NCI-H446 (cell line): Measurements from ENCODE around the gene NUBP2.

ENCODE experiments used
- DNase-seq, 2 experiments: peaks; one replicate each; lab custom pipeline; 2025; lab: John Stamatoyannopoulos, UW

Gene NUBP2

DNA sequence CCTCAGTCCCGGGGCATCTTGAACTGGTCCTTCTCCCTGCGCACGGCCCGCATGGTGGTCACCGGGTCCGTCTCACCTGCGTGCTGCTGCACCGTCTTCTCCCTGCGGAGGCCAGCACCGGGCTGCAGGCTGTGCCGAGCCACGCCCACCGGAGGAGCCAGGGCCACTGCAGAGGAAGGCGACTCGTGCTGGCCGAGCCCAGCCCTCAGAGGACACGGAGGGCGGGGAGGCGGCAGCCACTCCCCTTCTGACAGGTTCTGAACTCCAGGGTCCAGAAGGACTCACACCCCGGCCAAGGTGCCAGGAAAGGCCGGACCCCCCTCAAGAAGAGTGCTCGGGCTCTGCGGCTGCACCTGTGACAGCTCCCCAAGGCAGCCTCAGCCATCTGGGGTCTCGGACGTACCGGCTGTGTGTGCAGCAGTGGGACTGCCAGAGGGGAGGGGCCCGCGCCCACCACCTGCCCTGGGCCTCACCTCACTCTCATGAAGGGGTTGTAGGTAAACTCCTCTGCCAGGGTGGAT is 26.6 kb downstream of the NUBP2 start:
- no peak for DNase-seq

DNA sequence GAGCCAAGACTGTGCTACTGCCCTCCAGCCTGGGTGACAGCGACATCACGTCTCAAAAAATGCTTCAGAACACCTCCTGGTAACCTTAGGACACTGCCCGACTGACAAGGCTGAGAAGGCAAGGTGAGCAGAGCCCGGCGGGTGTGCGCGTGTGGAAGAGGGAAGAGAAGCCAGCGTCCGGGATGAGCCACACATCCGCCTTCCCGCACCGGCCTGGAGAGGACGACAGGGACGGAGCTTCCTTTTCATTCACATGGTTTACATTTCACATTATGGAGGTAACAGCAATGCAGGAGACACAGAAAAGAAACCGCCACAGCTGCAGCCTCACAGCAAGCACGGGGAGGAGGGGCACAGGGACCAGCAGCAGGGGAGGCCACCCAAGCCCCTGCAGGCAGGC is 27.3 kb downstream of the NUBP2 start:
- no peak for DNase-seq

DNA sequence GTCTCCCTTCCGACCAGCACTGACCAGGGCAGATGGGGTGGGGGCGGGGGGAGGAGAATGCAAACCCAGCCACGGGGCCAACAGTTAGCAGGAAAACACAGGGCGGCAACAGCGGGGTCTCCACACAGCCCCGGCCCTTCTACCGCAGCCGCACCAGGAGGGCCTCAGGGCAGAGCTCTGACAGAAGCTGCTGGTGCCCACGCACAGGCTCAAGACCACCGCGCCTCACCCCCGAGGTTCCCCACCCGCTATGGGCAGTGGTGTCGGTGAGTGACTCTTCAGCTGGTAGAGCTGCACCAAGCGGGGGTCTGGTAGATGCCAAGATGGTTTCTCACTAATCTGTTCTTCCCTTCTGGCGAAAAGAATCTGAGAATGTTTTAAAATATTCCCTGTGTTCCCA is 27.8 kb downstream of the NUBP2 start:
- no peak for DNase-seq

DNA sequence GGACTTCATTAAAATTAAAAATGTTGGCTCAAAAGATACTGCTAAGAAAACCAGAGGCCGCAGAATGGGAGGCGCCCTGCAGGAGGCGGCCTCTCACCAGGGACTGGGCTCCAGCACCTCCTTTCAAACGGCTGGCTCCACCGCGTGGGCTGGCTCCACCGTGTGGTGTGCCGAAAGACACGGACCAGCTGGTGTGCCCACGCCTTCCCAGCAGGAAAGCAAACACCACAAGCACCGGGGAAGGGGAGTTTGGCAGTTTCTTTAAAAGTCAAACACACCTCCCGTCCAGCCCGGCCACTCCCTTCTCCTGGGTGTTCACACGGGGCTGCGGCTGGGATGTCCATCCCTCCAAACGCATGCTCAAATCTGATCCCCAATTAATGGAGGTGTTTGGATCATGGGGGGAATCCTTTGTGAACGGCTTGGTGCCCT is 30.0 kb downstream of the NUBP2 start:
- peak; percentile 2 to 65 for DNase-seq

DNA sequence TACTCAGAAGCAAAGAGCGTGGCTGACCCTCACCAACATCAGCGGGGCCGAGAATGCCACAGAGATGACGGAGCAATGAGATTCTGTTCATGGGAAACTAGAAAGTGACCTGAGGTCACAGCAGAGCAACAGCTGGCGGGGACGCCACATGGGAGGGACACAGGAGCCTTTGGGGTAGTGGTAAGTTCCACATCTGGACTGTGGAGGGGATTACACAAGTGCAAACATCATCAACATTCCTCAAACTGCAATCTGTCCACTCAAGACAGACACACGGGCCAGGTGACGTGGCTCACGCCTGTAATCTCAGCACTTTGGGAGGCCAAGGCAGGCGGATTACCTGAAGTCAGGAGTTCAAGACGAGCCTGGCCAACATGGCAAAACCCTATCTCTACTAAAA is 32.7 kb downstream of the NUBP2 start:
- DNase-seq, result no peak

DNA sequence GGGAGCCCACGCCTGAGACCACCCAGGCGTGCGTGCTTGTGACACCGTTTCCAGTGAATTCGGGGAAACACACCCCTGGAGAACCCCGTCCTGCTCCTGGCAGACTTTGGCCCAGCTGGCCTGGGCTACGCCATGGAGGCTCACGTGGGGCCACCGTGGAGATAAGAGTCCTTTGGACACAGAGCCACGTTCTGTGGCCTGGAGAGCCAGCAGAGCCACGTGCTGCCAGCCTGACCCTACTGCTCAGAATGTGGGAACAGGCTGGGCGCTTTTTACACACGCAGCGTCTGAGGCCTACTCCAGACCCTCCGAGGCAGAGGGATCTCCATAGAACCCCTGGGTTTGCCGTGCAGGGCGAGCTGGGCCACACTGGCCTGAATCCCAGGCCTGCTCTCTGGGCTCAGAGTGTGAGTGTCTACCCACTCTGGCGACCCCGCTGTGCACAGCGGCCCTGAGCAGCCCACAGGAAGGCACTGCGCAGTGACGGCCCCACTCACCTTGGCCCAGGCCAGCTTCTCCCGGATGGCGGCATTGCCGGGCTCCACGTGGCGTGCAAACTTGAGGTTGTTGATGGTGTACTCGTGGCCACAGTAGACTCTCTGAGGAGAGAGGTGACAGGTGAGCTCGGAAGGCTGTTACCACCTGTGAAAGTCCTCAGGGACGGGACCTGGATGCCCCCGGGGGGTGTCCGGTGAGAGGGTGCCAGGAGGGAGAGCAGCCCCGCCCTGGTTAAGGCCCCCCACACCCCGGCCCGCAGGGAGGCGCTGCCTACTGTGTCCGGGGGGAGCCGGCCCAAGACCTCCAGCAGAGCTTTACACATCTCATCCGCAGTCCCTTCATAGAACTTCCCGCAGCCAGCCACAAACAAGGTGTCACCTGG is 33.9 kb downstream of the NUBP2 start:
- DNase-seq, result no peak

DNA sequence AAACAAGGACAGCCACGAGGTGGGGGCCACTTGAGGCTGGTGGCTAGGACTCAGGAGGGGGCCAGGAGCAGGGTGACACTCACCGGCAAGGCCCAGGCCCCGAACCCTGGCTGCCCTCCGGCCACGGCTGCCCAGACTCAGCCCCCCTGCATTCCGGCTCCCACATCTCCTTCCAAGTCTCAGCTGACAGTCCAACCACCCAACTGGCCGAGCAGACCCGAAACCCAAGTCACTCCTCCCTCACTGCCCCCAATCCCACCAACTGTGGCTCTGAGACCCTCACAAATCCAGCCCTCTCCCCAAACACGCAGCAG is 34.5 kb downstream of the NUBP2 start:
- DNase-seq, result no peak

DNA sequence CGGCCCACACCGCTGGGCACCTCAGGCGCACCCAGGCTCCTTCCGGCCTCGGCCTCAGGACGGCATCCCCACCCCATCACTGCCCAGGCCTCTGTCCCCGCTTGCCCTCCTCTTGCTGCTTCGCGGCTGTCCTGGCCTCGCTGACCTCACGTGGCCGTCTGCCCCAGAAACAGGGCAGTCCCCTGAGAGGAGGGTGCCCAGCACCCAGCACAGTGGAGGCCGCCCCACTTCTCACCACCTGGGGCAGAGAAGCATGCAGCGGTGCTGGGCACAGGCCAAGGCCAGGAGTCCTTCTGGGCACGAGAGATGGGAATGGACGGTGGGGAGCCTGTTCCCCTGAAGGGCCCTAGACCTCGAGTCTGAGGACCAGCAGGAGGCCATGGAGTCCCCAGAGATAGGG is 35.0 kb downstream of the NUBP2 start:
- DNase-seq, result no peak

DNA sequence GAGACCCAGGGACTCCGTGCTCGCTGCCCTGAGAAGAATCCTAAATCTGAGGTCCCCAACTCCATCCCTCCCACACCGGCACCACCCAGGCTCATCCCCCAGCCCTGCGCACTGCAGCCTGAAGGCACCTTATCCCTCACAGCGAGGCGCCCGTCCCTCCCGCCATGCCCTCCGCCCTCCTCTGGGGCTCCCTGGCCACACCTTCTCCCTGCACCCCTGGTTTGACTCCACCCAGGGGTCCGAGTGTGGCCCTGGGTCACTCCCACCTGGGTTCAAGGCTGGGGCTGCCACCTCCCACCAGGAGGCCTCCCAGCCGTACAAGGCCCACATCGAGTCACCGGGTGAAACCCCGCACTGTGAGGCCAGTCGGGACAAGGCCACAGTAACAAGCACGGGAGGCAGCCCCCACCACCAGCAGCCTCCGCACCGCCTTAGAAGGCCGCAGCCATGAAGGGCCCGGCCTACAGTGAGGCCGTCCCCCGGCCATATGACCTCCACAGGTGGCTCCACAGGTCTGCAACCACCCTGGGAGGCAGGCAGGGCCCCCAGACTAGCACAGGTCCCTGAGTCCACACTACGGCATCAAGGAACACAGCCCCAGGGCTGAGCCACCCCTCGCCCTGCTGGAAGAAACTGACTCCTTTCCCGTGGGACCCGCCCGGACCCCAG is 35.6 kb downstream of the NUBP2 start:
- DNase-seq, result no peak

DNA sequence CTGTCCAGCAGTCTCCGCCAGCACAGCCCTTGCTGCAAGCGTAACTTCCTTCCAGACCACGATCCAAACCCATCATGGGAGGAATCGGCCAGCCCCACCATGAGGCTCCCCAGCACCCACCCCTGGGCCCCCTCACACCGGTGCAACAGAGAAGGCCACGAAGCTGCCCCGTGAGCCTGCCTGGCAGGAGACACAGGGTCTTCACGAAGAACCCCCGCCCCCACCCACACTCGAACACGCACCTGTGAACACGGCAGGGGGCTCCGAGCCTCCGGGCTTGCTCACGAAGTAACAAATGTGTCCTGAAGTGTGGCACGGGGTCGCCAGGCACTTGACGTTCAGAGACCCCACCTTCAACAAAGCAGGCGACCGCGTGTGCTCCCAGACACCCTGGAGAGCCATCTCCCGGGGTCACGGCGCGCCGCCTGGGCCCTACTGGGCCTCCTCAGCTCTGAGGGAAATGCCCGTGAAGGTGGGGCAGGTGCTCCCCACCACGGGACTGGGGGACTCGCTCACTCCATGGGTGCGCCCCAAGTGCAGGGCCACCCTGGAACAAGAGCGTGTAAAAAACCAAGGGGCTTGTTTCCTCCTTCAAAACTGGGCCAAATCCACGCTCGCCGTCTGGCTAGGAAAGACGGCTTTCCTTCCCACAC is 36.2 kb downstream of the NUBP2 start:
- DNase-seq, result no peak

DNA sequence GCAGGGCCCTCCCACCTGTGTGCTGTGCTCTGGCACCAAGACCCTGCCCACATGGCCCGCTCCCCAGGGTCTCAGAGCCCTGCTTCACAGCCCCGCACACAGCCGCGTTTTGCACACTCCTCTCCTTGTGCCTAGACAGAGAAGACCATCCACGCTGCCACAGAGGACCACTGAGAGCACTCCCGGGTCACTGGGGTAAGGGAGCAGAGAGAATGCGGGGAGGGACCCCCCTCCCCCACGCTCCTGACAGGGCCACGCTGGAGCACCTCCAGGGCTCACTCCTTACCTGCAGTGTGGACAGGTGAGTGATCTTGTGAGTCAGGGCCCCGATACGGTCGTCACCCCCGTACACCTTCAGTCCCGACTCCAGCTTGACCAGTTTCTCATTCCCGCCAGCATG is 36.9 kb downstream of the NUBP2 start:
- DNase-seq, result no peak

DNA sequence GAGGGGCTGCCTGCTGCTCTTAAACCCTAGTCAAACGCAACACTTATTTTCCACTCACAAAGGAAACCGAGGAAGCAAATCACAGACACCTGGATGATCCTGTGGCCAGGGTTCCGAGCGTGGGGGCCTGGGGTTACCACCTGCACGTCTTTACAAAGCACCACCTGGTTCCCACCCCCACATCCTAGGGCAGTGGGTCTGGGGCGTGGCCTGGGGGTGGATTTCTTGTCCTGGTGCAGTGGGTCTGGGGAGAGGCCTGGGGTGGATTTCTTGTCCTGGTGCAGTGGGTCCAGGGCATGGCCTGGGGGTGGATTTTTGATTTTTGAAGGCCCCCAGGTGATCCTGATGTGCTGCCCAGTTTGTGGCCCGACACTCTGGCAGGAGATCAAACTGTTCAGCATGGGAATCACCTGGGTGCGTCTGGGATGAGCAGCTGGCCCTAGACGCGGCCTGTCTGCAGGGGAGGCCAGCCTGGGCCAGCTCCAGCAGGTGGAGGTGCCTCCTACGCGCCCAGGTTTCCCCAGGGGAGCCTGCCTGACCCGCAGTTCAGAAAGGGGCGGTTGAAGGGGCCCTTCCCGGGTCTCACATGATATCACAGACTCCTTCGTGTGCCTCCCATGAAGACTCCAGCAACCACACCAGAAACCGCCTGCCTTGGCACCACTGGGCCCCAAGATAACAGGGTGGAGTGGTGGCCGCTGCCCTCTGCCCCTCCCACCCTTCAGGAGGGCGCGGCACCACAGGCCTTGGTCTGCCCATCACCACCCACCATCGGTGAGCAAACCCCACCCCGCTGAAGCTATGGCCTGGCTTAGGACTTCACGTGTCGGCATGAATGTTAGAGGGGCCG is 37.6 kb downstream of the NUBP2 start:
- no peak for DNase-seq

DNA sequence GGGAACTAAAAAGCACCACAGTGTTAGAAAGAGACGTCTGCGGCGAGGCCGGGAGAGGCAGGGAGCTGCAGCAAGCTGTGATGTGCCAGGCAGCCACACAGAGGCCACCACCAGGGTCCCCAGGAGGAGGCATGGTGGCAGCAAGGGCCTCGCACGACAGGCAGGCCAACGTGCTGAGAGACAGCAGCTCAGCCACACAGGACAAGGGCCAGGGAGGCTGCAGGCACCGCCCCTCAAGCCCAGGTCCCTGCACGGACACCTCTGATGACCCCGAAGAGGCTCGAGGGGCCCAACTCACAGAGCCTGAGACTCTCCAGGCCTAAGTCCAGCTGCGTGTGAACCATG is 38.2 kb downstream of the NUBP2 start:
- no peak for DNase-seq

DNA sequence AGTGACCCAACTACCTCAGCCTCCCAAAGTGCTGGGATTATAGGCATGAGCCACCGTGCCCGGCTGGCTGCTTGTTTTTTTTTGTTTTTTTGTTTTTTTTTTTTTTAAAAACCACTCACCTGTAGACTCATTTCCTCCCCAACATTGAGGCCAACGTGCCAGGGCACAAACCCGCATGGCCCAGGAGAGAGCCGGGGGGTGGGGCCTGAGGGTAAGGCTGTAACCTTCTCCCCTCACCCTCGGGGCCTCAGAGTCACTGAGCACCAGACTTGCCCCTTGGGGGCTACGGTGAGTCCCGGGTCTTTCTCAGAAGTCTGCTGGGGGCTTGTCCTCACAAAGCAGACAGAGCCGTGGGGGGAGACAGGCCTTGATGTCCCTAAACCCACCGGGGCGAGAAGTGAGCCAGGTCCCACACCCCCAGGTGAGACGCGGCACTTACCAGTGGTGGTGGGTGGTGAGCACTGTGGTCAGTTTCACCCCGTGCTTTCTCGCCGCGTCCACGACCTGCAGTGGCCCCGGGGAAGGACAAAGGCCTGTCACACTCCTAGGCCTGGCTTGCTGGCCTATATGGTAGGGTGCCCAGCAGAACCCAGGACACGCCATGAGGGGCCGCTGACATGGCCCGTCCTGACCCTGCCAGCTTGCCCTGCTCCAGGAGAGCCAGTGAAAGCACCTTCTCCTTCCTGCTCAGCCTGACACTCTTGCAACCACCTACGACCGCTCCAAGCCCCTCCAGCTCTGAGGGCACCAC is 39.3 kb downstream of the NUBP2 start:
- no peak for DNase-seq

DNA sequence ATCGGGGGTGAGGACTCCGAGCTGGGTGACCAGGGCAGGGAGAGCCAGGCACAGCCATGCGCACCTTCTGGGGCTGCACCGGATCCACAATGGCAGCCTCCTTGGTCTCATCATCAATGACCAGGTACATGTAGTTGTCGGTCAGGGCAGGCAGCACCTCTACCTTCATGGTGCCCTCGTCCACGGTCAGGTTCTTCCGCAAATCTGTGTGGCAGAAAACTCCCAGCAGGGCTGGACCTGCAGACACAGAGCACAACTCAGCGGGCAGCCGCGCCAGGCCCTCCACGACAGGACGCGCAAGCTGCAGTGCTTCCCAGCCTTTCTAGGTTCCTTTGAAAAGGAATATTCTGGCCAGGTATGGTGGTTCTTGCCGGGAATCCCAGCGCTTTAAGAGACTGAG is 40.0 kb downstream of the NUBP2 start:
- DNase-seq, result no peak

DNA sequence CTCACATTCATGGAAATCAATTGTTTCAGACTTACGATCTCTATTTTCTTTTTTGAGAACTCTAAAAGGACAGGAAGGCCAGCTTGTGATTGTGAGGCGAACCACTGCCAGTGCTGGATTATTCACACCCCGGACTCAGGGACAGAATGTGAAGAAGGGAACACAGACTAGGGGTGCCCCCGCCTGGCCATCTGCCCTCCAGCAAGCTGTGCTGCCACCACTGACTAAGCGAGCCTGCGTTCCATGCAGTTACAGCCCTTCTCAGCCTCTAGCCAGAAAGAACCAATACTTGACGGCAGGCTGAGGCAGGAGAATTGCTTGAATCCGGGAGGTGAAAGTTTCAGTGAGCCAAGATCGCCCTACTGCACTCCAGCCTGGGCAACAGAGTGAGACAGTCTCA is 41.1 kb downstream of the NUBP2 start:
- no peak for DNase-seq

DNA sequence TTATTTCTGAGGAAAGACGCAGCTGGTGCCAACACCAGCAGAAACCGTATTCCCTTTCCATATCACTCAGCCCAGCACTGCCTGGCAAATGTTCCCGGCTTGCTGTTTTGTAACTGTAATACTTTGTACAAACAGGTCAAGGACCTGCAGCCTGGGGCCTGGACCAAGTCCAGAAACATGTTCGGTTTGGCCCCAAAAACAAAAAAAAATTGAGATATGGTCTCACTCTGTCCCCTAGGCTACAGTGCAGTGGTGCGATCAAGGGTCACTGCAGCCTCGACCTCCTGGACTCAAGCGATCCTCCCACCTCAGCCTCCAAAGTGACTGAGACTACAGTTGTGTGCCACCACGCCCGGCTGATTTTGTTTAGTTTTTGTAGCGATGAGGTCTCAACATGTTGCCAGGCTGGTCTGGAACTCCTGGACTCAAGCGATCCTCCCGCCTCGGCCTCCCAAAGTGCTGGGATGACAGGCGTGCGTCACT is 42.7 kb downstream of the NUBP2 start:
- DNase-seq, result no peak

DNA sequence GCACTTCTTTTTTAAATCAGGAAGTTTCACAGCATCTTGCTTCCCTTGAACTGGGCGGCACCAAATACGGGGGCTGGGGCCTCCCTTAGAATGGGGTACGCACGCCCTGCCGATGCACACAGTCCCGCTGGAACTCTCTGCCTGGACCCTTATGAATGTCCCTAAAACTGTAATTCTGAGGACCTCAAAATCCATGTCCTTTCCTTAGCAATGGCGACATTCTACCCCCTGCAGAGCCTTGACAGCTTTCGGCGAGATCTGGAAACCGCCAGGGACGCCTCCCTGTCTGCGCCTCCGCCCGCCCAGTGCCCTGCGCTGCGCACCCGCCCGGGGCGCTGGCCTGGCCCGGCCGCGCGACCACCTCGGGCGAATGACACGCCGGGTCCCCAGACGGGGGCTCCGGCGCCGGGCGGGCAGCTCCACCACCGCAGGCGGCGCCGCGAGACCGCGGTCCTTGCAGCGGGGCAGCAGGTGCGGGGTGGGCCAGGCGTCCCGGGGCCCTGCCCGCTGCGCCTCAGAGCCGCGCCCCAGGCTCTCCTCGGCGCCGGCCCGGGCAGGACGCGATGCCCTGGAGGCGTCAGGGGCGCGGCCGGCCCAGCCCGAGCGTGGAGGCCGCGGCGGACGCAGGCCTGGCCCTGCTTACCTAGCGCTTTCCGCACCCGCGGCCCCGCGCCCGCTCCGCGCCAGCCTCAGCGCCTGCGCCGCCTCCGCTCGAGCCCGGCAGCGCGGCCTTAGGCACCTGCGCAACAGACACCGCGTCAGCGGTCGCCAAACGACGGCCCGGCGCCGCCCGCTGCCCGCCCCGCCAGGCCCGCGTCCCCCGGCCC is 43.3 kb downstream of the NUBP2 start:
- DNase-seq, result peak in 1 of 2 experiments; percentile 62

DNA sequence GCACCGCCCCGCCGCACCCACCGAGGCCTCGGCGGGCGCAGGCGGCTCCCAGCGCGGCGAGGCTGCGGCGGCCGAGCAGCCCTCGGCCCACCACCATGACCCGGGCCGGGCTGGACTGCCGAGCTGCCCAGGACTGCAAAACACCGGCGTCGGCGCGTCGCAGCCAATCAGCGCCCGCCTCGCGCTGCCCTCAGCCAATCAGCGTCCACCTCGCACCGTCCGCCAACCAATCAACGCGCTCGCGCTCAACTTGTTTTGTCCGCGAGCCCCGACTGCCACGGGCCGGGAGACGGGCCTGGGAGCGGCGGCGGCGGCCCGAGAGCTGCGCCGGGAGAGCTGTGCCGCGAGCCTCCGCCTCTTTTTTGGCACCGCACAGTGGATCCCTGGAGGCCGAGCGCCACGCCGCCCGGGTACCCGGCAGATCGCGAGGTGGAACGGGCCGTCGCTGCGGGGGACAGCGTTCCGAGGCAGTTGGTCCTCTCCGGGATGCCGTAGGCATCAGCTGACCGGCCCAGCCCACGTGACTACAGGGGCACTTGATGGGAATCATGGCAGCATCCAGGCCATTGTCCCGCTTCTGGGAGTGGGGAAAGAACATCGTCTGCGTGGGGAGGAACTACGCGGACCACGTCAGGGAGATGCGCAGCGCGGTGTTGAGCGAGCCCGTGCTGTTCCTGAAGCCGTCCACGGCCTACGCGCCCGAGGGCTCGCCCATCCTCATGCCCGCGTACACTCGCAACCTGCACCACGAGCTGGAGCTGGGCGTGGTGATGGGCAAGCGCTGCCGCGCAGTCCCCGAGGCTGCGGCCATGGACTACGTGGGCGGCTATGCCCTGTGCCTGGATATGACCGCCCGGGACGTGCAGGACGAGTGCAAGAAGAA is 44.2 kb downstream of the NUBP2 start, which contains the start of the genes FAHD1 and HAGH:
FAHD1 (plus strand) TSS at position 516 of the 883 bp plus-strand sequence; CDS start at position 549, 33 bp downstream.
HAGH (minus strand) TSS at position 135 of the 883 bp plus-strand sequence; CDS start at position 97, 38 bp downstream.
- peak; percentile 82 to 94 for DNase-seq
